GM19324 (cell line): ENCODE data around the gene KANSL1L.

ENCODE experiments used
- ATAC-seq: cut with Tn5 transposase; IDR thresholded peaks from one replicate; pipeline ENCODE4 v1.9.1; 2021; ENCODE audit warnings: mild to moderate bottlenecking, moderate library complexity; ENCODE audit not compliant: unreplicated experiment, low FRiP score

Gene KANSL1L

GRCh38 chr2:210002158-210003157 is 168.8 kb downstream of the KANSL1L start, which contains the start of gene RPE:
TSS of gene RPE (plus strand) at chr2:210002638. CDS start at chr2:210002662, 24 bp downstream.
- peak; percentile 100 for ATAC-seq

GRCh38 chr2:210000464-210001324 is 170.5 kb downstream of the KANSL1L start:
- ATAC-seq, result no peak

DNA sequence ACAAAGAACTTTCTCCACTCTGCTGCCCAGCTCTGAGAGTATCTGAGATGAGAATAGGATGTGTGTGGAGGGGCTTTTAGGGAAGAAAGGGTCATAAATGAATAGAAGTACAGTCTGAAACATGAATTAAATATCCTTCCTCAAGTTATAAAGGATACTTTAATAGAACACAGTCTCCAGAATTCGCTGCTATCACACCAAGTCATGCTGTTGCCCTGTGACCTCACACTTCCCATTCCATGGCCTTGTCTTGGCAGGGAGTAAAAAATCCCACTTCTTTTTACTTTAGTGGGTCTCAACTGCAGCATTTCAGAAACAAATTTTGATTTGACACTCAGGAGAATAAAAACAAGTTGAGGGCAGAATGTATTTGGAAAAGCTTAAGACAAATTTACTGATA is 172.6 kb downstream of the KANSL1L start:
- no peak for ATAC-seq

DNA sequence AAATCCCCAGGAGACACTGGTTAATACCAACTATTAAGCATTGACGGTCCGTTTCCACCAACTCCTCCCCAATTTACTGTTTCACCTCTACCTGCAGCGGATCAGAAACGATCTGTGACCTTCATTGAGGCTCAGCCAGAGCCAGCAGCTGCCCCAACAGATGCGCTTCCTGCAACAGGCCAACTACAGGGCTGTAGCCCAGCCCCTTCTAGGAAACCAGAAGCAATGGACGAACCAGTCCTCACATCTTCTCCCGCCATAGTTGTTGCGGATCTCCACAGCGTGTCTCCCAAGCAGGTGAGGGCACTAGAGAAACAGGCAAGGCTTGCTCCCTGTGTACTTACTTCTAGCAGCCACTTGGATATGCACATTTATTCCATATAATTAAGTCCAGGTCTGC is 177.2 kb downstream of the KANSL1L start:
- ATAC-seq, result no peak

- ATAC-seq, result no peak
Observed at GRCh38 chr2:209990838-209991237, 180.4 kb downstream of the KANSL1L start.

GRCh38 chr2:209988010-209988409 is 183.2 kb downstream of the KANSL1L start:
- ATAC-seq, result no peak

DNA sequence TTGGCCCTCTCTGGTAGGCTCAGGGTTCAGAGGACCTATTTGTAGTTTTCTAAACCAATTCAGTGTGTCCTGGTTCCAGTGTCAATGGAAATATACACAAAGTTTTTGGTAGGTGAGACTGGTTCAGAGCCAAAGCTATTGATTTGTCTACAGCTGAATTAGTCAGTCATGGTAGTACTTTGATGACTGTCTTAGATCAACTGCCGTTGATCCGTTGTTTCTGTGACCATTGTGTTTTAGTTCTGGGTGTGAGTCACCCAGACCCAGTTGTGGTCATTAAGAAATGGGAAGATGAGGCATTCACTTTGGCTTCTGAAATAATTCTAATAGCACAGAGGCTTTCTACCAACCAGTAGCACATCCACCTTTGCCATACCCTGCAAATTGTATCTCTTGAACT is 184.8 kb downstream of the KANSL1L start:
- ATAC-seq, result no peak

DNA sequence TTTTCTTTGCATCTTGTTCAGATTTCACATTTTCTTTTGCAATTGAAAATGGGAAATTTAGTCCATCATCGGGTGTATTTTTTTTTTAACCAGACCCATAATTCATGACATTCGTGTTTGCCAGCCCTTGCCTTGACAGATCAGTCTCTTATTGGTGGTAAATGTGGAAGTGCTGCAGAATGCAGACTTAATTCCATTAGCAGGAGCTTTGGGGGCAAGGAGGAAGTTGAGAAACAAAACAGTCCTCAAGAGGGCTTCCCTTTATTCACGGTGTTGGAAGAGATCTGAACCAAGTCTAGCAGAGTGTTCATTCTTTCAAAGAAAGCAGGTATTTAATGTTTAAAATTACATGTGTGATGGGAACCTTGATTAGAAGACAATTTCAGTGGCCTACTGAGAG is 185.3 kb downstream of the KANSL1L start:
- ATAC-seq, result no peak

- ATAC-seq, result no peak
Observed at GRCh38 chr2:209984291-209984690, 186.9 kb downstream of the KANSL1L start.

DNA sequence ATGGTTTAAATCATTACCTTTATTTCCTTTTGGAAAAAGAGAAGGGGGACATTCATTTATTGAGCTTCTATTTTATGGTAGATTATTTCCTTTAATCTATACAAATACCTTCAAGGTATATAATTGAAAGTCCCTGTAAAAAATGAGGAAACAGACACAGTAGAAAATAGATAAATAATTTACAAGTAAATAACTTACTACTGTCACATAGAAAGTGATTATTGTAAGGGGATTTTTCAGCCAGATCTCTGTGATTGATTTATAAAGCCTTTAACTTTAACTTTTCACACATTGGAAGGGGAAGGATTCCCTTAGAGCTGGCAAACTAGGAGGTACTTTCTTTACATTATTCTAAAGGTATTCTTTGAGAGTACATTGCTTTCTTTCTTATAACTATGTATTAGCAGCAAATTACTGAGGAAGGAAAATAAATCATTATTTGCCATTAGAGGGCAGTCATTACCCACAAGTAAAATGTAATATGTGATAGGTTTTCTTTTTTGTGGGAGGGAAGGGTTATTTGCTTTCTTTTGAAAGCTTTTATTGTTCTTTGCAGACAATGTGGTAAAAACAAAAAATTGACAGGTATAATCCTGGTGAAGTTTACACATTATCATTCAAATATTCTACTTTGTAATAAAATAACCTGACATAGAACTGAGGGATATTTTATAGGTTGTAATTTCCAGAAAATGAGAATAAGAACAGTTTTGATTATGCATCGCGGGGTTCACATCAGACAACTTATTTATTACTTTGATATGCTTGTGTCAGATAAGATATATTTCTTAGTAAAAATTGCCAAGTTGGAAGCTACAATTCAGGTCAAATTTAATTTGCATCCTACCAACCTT is 193.6 kb downstream of the KANSL1L start:
- ATAC-seq, result no peak

GRCh38 chr2:209976698-209977385 is 194.4 kb downstream of the KANSL1L start:
- ATAC-seq, result peak; percentile 60

GRCh38 chr2:209974576-209974975 is 196.6 kb downstream of the KANSL1L start:
- ATAC-seq, result no peak

- ATAC-seq, result no peak
Observed at GRCh38 chr2:209973328-209973727, 197.9 kb downstream of the KANSL1L start.
